ENCODE results near the gene MFNG.

MFNG gene

GRCh38 chr22:37427135-37427710 lies 59.0 kb downstream of the MFNG start, which contains the start of gene ELFN2:
Gene ELFN2 (minus strand): TSS chr22:37427479. CDS start chr22:37375534, 51,945 bp downstream.
- in situ Hi-C loops (cut with HindIII; ENCODE audit: low sequenced_read_pairs): no loop called here
- no peak for TF ChIP-seq CTCF (IDR thresholded peaks at IDR 0.05; ENCODE audit: low read depth, low read length)
- peak; percentile 20 for DNase-seq (ENCODE audit: low read depth, low spot score)
- H3K4me3 ChIP-seq (ENCODE audit: low read depth, low read length): peak within 1 kb of the TSS; percentile 49

GRCh38 chr22:37426706-37427134 lies 59.5 kb downstream of the MFNG start:
- DNase-seq (ENCODE audit: low read depth, low spot score): no peak
- no peak for TF ChIP-seq CTCF (IDR thresholded peaks at IDR 0.05; ENCODE audit: low read depth, low read length)
- in situ Hi-C loops (cut with HindIII; ENCODE audit: low sequenced_read_pairs): no loop called here
- peak overlapping the region; percentile 49 for H3K4me3 ChIP-seq (ENCODE audit: low read depth, low read length)

- in situ Hi-C loops (cut with HindIII; ENCODE audit: low sequenced_read_pairs): no loop called here
- TF ChIP-seq CTCF (IDR thresholded peaks at IDR 0.05; ENCODE audit: low read depth, low read length): no peak
- peak; percentile 54 for DNase-seq (ENCODE audit: low read depth, low spot score)
- peak overlapping the region; percentile 49 for H3K4me3 ChIP-seq (ENCODE audit: low read depth, low read length)
Observed at GRCh38 chr22:37425800-37426705, 60.1 kb downstream of the MFNG start.

- DNase-seq (ENCODE audit: low read depth, low spot score): no peak
- no peak overlapping the region for H3K4me3 ChIP-seq (ENCODE audit: low read depth, low read length)
- in situ Hi-C loops (cut with HindIII; ENCODE audit: low sequenced_read_pairs): no loop called here
- no peak for TF ChIP-seq CTCF (IDR thresholded peaks at IDR 0.05; ENCODE audit: low read depth, low read length)
Observed at GRCh38 chr22:37425369-37425768, 60.8 kb downstream of the MFNG start.

- in situ Hi-C loops (cut with HindIII; ENCODE audit: low sequenced_read_pairs): no loop called here
- no peak overlapping the region for H3K4me3 ChIP-seq (ENCODE audit: low read depth, low read length)
- DNase-seq (ENCODE audit: low read depth, low spot score): no peak
- no peak for TF ChIP-seq CTCF (IDR thresholded peaks at IDR 0.05; ENCODE audit: low read depth, low read length)
Observed at GRCh38 chr22:37423283-37423682, 62.9 kb downstream of the MFNG start.

- H3K4me3 ChIP-seq (ENCODE audit: low read depth, low read length): no peak overlapping the region
- in situ Hi-C loops (cut with HindIII; ENCODE audit: low sequenced_read_pairs): no loop called here
- no peak for TF ChIP-seq CTCF (IDR thresholded peaks at IDR 0.05; ENCODE audit: low read depth, low read length)
- no peak for DNase-seq (ENCODE audit: low read depth, low spot score)
Observed at GRCh38 chr22:37421468-37421877, 64.7 kb downstream of the MFNG start.

Data from astrocyte of the spinal cord (primary cell).